Activated CD4-positive, alpha-beta T cell treated with anti-CD3 and anti-CD28 coated beads, Interleukin-2, Interleukin-6, amounts not matched to agents 100 ng/mL and 50 ng/mL, durations not matched to agents 16 hours and 8 hours (primary cell): ENCODE measurements around the gene CSTPP1.
"Not testable (repeated sequence)": the region's sequence is repeated elsewhere in the genome, so short reads cannot be mapped to it uniquely, and the experiment has no call there.

ENCODE experiments used
- DNase-seq: peaks from one replicate; pipeline ENCODE4 v3.0.0-alpha.2; 2020

The CSTPP1 gene

GRCh38 chr11:47106798-47107411, 170.3 kb downstream of the CSTPP1 start:
- no peak for DNase-seq

GRCh38 chr11:47107744-47108143, 171.2 kb downstream of the CSTPP1 start:
- DNase-seq, result no peak

- no peak for DNase-seq
Observed at GRCh38 chr11:47108214-47108613, 171.7 kb downstream of the CSTPP1 start.

- no peak for DNase-seq
Observed at GRCh38 chr11:47109051-47109726, 172.6 kb downstream of the CSTPP1 start.

- no peak for DNase-seq
Observed at GRCh38 chr11:47109727-47110246, 173.2 kb downstream of the CSTPP1 start.

GRCh38 chr11:47111318-47111804, 174.8 kb downstream of the CSTPP1 start:
- DNase-seq, result no peak

GRCh38 chr11:47112941-47113340, 176.4 kb downstream of the CSTPP1 start:
- DNase-seq, result not testable (repeated sequence)

- DNase-seq, result not testable (repeated sequence)
Observed at GRCh38 chr11:47118958-47119688, 182.6 kb downstream of the CSTPP1 start.

GRCh38 chr11:47121056-47121455, 184.5 kb downstream of the CSTPP1 start:
- no peak for DNase-seq

- no peak for DNase-seq
Observed at GRCh38 chr11:47121731-47122130, 185.2 kb downstream of the CSTPP1 start.

GRCh38 chr11:47123094-47123493, 186.5 kb downstream of the CSTPP1 start:
- DNase-seq, result no peak

GRCh38 chr11:47124675-47125074, 188.1 kb downstream of the CSTPP1 start:
- DNase-seq, result no peak

- no peak for DNase-seq
Observed at GRCh38 chr11:47125083-47125482, 188.5 kb downstream of the CSTPP1 start.

- DNase-seq, result no peak
Observed at GRCh38 chr11:47127213-47127612, 190.7 kb downstream of the CSTPP1 start.

- no peak for DNase-seq
Observed at GRCh38 chr11:47130543-47130942, 194.0 kb downstream of the CSTPP1 start.

GRCh38 chr11:47131136-47131535, 194.6 kb downstream of the CSTPP1 start:
- DNase-seq, result no peak

- DNase-seq, result no peak
Observed at GRCh38 chr11:47132490-47132889, 195.9 kb downstream of the CSTPP1 start.

GRCh38 chr11:47132981-47133380, 196.4 kb downstream of the CSTPP1 start:
- DNase-seq, result no peak

GRCh38 chr11:47136327-47136726, 199.8 kb downstream of the CSTPP1 start:
- DNase-seq, result no peak

- DNase-seq, result no peak
Observed at GRCh38 chr11:47136921-47137320, 200.4 kb downstream of the CSTPP1 start.

- no peak for DNase-seq
Observed at GRCh38 chr11:47137476-47137875, 200.9 kb downstream of the CSTPP1 start.

GRCh38 chr11:47139878-47140277, 203.3 kb downstream of the CSTPP1 start:
- DNase-seq, result no peak

GRCh38 chr11:47143322-47143721, 206.8 kb downstream of the CSTPP1 start:
- no peak for DNase-seq

- DNase-seq, result no peak
Observed at GRCh38 chr11:47144541-47144940, 208.0 kb downstream of the CSTPP1 start.
